NCI-H510A treated with DMSO at 0.1 percent for 48 hours (cell line): ENCODE results near the gene TRIM8.

Experiments used
- DNase-seq: peaks from one replicate; lab custom pipeline; 2025; lab: John Stamatoyannopoulos, UW

TRIM8 gene

GRCh38 chr10:102633287-102633686 is 11.0 kb upstream of the TRIM8 start:
- DNase-seq: no peak

GRCh38 chr10:102633848-102634247 is 10.4 kb upstream of the TRIM8 start:
- DNase-seq: no peak

DNA sequence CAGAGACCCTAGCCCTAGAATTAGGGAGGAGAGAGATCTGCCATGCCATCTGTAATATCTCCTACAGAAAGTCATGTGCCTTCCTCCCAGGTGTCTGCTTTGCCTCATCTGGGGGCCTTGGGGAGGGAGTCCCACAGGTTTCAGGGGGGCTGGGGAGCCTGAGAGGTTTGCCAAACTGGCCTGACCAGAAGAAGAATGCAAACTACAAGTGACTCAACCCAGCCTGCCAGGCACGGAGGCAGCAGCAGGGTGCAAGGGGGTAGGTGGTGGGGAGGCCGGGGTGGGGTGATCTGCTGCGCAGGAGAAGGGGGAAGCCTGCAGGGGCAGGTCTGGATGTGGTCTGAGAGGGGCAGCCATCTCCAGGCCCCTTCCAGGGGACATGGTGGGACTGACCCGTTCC is 9.6 kb upstream of the TRIM8 start:
- no peak for DNase-seq

- no peak for DNase-seq
Measured at GRCh38 chr10:102635377-102635776, 8.9 kb upstream of the TRIM8 start.

GRCh38 chr10:102639537-102639936 is 4.7 kb upstream of the TRIM8 start:
- no peak for DNase-seq

GRCh38 chr10:102641402-102641801 is 2.9 kb upstream of the TRIM8 start:
- peak; percentile 76 for DNase-seq

GRCh38 chr10:102641880-102642735 is 2.2 kb upstream of the TRIM8 start:
- peak; percentile 98 for DNase-seq

GRCh38 chr10:102642736-102643335 is 1.4 kb upstream of the TRIM8 start:
- DNase-seq: peak; percentile 50

DNA sequence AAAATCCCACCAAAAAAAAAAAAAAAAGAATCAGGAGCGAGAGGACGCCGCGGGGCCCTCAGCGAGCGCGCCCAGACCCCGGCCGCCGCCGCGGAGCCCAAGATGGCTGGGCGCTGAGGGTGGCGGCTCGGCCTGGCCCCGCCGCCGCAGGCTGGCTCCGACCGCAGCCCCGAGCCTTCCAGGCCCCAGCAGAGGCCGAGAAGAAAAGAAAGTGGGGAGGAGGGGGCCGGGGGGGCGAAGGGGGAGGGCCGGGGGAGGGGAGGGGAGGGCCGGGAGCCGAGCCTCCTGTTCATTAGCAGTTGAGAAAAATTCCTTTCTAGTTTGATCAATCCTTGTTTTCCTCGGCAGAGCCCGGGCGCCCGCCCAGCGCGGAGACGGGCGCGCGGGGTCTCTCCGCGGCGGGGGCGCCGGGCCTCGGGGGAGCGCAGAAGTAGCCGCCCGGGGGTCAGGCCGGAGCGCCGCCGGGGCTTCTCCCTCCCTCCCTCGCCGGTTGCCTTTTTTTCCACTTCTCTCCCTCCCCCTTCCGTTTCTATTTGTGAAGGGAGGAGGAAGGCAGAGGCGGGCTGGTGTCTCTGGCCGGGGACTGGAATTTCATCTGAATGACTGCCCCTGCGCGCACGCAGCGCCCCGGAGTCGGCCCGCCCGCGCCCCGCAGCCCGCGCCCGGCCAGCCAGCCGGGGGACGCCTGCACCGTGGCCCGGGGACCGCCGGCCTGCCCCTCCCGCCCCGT is 778 bp upstream of the TRIM8 start:
- peak; percentile 77 for DNase-seq

GRCh38 chr10:102644646-102645387 is 538 bp downstream of the TRIM8 start:
- peak; percentile 60 for DNase-seq

DNA sequence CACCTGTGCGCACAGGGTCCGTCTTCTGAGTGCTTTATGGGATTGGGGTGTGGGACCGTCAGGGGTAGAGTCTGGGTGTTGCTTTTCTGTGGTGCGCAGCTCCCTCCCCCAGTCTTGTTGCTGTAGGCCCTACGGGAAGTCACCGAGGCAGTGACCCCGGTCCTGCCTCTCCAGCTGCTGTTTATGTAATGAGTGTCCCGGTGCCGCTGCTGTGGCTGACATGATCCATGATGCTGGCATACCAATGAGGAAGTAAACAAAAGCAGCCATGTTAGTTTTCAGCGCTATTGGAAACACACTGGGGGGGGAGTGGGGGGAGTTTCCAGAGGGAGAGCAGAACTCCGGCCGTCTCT is 1.1 kb downstream of the TRIM8 start:
- DNase-seq: peak; percentile 66

- DNase-seq: no peak
Measured at GRCh38 chr10:102645741-102646609, 1.7 kb downstream of the TRIM8 start.

DNA sequence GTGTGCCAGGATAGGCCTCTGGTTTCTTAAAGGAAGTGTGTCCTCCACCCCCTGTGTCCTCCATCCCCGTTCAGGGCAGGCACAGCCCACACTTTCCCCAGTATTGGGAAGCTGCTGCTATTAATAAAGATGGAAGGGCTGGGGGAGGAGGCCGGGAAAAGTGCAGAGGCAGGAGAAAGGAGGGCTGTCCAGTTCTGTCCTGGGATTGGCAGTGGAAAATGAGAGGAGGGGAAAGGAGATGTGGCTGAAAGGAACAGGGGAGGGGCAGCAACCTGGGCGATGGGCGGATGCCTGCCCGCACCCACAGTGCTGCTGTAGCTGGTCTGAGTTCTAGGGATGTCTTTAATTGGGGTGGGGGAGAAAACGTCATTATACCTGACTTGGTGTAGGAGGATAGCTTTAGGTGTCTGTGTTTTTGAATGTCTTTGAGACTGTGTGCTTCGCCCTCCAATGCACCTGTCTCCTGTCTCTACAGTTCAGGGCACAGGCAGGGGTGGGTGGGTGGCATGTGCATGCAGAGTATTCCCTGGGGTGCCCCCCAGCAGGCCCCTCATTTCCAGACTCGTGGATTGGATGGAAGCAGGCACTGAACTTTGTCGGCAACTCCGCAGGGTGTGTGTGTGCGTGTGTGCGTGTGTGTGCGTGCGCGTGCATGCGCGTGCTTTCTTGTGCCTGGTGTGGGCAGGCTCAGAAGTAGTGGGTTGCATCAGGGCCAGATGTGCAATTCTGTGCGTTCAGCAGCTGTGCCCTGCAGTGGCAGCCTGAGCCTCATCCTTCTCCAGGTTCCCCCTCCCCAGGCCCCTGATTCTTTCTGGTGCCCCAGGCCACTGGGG is 2.5 kb downstream of the TRIM8 start:
- DNase-seq: peak; percentile 55

- no peak for DNase-seq
Measured at GRCh38 chr10:102647443-102648268, 3.4 kb downstream of the TRIM8 start.

DNA sequence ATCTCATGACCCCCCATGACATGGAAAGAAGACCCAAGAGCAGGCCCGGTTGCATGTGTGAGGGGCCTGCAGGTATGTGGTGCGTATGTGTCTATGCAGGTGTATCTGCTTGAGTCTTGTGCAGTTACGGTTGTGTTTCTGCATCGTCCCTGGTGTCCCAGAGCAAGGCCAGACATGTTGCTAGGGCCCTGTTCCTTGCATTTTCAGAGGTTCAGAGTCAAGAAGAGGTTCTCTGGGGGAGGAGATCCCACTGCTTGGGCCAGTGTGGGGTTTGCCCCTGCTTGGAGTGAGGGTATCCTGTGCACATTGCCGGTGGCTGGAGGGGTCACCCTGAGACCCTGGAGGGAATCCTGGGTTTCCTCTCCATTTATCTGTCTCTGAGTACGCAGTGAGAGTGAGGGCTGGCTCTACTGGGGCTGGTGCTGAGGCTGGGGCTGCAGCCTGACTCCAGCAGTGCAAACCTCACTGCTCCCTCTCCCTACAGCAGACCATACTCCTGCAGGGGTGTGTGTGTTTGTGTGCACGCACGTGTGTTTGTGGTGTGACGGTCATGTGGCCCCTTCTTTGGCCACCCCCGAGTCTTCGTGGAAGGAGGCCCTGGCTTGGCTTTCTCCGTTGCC is 4.1 kb downstream of the TRIM8 start:
- DNase-seq: no peak

DNA sequence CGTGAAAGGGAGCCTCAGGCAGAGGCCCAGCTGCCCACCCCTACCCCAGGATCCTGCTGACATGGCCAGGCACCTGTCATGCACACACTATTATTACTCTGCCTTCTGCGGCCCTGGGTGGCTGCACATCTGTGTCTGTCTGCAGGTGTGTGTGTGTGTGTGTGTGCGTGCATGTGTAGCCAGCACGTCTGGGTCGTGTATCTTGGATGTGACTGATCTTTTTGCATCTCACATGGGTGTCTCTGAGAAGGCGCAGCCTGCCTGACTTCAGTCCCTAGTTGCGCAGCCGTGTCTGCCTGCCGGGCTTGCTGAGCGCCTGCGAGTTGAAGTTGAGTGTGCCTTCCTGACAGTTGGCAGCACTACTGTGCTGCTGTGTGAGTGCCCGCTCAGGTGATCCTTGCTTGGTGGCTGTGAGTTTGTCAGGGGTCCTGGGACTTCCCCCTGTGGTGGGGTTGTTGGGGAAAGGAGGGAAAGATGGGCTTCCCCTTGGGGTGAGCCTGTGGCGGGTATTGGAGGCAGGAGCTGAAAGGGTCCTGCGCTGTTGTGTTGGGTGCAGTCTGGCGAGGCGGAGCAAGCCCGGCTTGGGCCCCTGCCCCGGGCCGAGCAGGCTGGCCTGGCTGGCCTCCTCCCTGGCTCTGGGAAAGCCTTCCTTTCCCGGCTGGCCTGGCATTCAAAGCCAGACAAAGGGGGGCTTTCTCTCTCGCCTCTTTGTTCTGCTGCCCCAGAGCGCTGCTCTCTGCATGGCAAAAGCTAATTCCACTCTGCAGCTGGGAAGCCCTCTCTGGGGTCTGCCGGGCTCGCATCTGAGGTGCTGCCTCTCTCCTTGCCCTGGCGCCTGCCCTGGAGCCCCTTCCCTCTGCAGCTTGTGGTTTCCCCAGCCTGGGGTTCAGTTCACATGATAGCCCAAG is 4.9 kb downstream of the TRIM8 start:
- no peak for DNase-seq

DNA sequence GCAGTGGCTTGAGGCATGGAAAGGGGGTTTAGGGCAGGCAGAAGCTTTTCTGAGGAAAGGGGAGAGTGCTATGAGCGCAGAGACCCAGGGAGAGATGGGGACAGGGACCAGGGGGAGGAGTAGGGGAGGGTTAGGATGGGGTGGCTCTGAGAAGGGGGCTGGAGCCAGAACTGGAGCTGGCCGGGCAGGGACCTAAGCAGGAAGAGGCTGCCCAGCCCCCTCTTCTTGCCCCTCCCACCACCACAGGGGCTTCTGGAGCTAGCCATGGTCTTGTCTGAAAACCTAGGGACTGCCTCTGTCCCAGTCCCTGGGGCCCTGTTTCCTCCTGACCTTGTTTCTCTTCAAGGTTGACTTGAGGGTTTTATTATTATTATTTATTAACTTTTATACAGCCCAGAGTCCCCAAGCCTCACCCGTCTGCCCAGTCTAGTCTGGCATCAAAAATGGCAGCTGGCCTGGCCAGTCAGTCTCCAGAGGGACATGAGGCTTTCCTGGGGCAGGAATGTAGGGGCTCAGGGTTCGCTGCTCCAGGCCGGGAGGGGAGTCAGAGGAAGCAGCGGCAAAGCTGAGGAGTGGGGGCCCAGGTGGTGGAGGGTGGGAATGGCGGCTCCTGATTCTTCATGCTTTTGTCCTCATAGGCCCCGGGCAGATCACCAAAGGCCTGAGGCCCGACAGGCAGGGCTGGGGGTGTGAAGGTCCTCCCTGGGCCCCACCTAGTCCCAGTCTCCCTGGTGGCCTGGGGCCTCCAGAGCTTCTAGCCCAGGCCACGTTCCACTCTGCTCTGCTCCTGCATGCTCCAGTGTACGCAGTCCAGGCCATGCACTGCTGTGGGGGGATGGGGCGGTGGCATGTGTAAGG is 5.7 kb downstream of the TRIM8 start:
- DNase-seq: no peak
